Measurements from ENCODE around the gene TMLHE.
"Not testable (repeated sequence)": the region's sequence is repeated elsewhere in the genome, so short reads cannot be mapped to it uniquely, and the experiment has no call there.

TMLHE gene

DNA sequence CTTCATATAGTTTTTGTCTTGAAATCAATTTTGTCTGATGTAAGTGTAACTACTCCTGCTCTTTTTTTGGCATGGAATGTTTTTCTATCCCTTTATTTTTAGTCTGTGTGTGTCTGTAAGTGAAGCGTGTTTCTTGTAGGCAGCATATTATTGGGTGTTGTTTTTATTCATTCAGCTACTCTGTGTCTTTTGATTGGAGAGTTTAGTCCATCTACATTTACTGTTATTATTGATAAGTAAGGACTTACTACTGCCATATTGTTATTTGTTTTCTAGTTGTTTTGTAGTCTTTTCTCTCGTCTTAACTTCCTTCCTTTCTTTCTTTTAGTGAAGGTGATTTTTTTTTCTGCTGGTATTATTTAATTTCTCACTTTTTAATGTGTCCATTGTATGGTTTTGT lies 30.5 kb upstream of the TMLHE start:
- H3K36me3 ChIP-seq (ENCODE audit: insufficient read depth, low read length): no peaks in the 10 kb centered on the region
- H3K79me2 ChIP-seq (ENCODE audit: insufficient read depth, low read length): no peaks in the 10 kb centered on the region
- TF ChIP-seq, protein P1, sequence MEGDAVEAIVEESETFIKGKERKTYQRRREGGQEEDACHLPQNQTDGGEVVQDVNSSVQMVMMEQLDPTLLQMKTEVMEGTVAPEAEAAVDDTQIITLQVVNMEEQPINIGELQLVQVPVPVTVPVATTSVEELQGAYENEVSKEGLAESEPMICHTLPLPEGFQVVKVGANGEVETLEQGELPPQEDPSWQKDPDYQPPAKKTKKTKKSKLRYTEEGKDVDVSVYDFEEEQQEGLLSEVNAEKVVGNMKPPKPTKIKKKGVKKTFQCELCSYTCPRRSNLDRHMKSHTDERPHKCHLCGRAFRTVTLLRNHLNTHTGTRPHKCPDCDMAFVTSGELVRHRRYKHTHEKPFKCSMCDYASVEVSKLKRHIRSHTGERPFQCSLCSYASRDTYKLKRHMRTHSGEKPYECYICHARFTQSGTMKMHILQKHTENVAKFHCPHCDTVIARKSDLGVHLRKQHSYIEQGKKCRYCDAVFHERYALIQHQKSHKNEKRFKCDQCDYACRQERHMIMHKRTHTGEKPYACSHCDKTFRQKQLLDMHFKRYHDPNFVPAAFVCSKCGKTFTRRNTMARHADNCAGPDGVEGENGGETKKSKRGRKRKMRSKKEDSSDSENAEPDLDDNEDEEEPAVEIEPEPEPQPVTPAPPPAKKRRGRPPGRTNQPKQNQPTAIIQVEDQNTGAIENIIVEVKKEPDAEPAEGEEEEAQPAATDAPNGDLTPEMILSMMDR (conservative IDR thresholded peaks at IDR 0.05; ENCODE audit: low read length): no peak
- TF ChIP-seq EZH2phosphoT487 (IDR thresholded peaks at IDR 0.05; ENCODE audit: borderline replicate concordance): no peak
- H3F3A ChIP-seq (ENCODE audit: low read depth): no peaks in the 10 kb centered on the region
- H3K4me2 ChIP-seq (ENCODE audit: low read depth, low read length, poor library complexity, severe bottlenecking): no peak overlapping the region
- no peaks in the 10 kb centered on the region for H4K20me1 ChIP-seq (ENCODE audit: insufficient read depth, low read length, poor library complexity, severe bottlenecking)
- H3K27me3 ChIP-seq (ENCODE audit: insufficient read depth, low read length, poor library complexity, severe bottlenecking): no peaks in the 10 kb centered on the region
- H3K4me1 ChIP-seq (ENCODE audit: insufficient read depth, low read length, poor library complexity, severe bottlenecking): no peaks in the 10 kb centered on the region
- no peak overlapping the region for H2AFZ ChIP-seq (ENCODE audit: low read length)
- H3K4me3 ChIP-seq (ENCODE audit: low read length, poor library complexity, severe bottlenecking): no peak overlapping the region
- H3K9me3 ChIP-seq (ENCODE audit: insufficient read depth, low read depth, low read length): no peaks in the 10 kb centered on the region
- H3K9me2 ChIP-seq (replicated peaks; ENCODE audit: low read depth, low read length): no peaks in the 10 kb centered on the region
- no peak overlapping the region for H3K9ac ChIP-seq (ENCODE audit: low read depth, low read length, poor library complexity, severe bottlenecking)

- not testable (repeated sequence) for H3K9me2 ChIP-seq (replicated peaks; ENCODE audit: low read depth, low read length); H3K27me3 ChIP-seq (ENCODE audit: insufficient read depth, low read length, poor library complexity, severe bottlenecking); H4K20me1 ChIP-seq (ENCODE audit: insufficient read depth, low read length, poor library complexity, severe bottlenecking); H3F3A ChIP-seq (ENCODE audit: low read depth); H3K79me2 ChIP-seq (ENCODE audit: insufficient read depth, low read length); H3K4me1 ChIP-seq (ENCODE audit: insufficient read depth, low read length, poor library complexity, severe bottlenecking); H3K9me3 ChIP-seq (ENCODE audit: insufficient read depth, low read depth, low read length); H3K36me3 ChIP-seq (ENCODE audit: insufficient read depth, low read length); H3K4me3 ChIP-seq (ENCODE audit: low read length, poor library complexity, severe bottlenecking); H3K4me2 ChIP-seq (ENCODE audit: low read depth, low read length, poor library complexity, severe bottlenecking); H2AFZ ChIP-seq (ENCODE audit: low read length); H3K9ac ChIP-seq (ENCODE audit: low read depth, low read length, poor library complexity, severe bottlenecking)
These were observed 28.6 kb upstream of the TMLHE start for GRCh38 chrX:155641371-155641770.

- Histone ChIP-seq H3K79me2 (ENCODE audit: insufficient read depth, low read length) (no peaks in the 10 kb centered on the region), H3K4me2 (ENCODE audit: low read depth, low read length, poor library complexity, severe bottlenecking) (no peak overlapping the region), H4K20me1 (ENCODE audit: insufficient read depth, low read length, poor library complexity, severe bottlenecking) (no peaks in the 10 kb centered on the region), H3F3A (ENCODE audit: low read depth) (no peaks in the 10 kb centered on the region), H3K36me3 (ENCODE audit: insufficient read depth, low read length) (no peaks in the 10 kb centered on the region), H3K9ac (ENCODE audit: low read depth, low read length, poor library complexity, severe bottlenecking) (no peak overlapping the region), H3K9me3 (ENCODE audit: insufficient read depth, low read depth, low read length) (no peaks in the 10 kb centered on the region), H3K4me3 (ENCODE audit: low read length, poor library complexity, severe bottlenecking) (no peak overlapping the region), H3K9me2 (replicated peaks; ENCODE audit: low read depth, low read length) (no peaks in the 10 kb centered on the region), H3K27me3 (ENCODE audit: insufficient read depth, low read length, poor library complexity, severe bottlenecking) (no peaks in the 10 kb centered on the region), H3K4me1 (ENCODE audit: insufficient read depth, low read length, poor library complexity, severe bottlenecking) (no peaks in the 10 kb centered on the region), H2AFZ (ENCODE audit: low read length) (no peak overlapping the region)
- TF ChIP-seq EZH2phosphoT487 (IDR thresholded peaks at IDR 0.05; ENCODE audit: borderline replicate concordance): no peak
- TF ChIP-seq, protein P1 (conservative IDR thresholded peaks at IDR 0.05; ENCODE audit: low read length): no peak
These were observed 25.0 kb upstream of the TMLHE start for GRCh38 chrX:155637714-155638113.

GRCh38 chrX:155635019-155635418 lies 22.3 kb upstream of the TMLHE start:
- not testable (repeated sequence) for H3K9ac ChIP-seq (ENCODE audit: low read depth, low read length, poor library complexity, severe bottlenecking); H3K4me3 ChIP-seq (ENCODE audit: low read length, poor library complexity, severe bottlenecking); H3K4me1 ChIP-seq (ENCODE audit: insufficient read depth, low read length, poor library complexity, severe bottlenecking); H3K36me3 ChIP-seq (ENCODE audit: insufficient read depth, low read length); H4K20me1 ChIP-seq (ENCODE audit: insufficient read depth, low read length, poor library complexity, severe bottlenecking); H3K79me2 ChIP-seq (ENCODE audit: insufficient read depth, low read length); H3K4me2 ChIP-seq (ENCODE audit: low read depth, low read length, poor library complexity, severe bottlenecking); H3F3A ChIP-seq (ENCODE audit: low read depth); H2AFZ ChIP-seq (ENCODE audit: low read length); H3K27me3 ChIP-seq (ENCODE audit: insufficient read depth, low read length, poor library complexity, severe bottlenecking); H3K9me3 ChIP-seq (ENCODE audit: insufficient read depth, low read depth, low read length); H3K9me2 ChIP-seq (replicated peaks; ENCODE audit: low read depth, low read length)
